SK-N-SH treated with all-trans-retinoic acid at 6 μM for 48 hours (cell line): ENCODE results near the gene SMARCD3.

ENCODE experiments used
- ATAC-seq: fragments of 200-7000 bp; cut with Tn5 transposase; 3 replicates; pipeline ENCODE4 v1.9.1; 2020; ENCODE audit warnings: mild to moderate bottlenecking, moderate library complexity
- ARNTL ChIP-seq: fragments of 450-650 bp; formaldehyde crosslinking; IDR thresholded peaks from 2 replicates; pipeline ENCODE4 v1.5.0; 2020; ENCODE audit warnings: low read depth, mild to moderate bottlenecking, moderate library complexity, borderline replicate concordance
- BACH2 ChIP-seq: fragments of 250-450 bp; sonication (Bioruptor Pico); IDR thresholded peaks from 2 replicates; pipeline ENCODE4 v1.9.0; 2021; ENCODE audit warnings: mild to moderate bottlenecking, borderline replicate concordance
- CSDC2 ChIP-seq: fragments of 250-450 bp; sonication (Bioruptor Pico); IDR thresholded peaks from 2 replicates; pipeline ENCODE4 v1.5.0; 2020; ENCODE audit warnings: mild to moderate bottlenecking, moderate library complexity
- ESRRG ChIP-seq: fragments of 250-450 bp; sonication (Bioruptor Pico); IDR thresholded peaks from 2 replicates; pipeline ENCODE4 v1.6.1; 2021; ENCODE audit warnings: mild to moderate bottlenecking
- GLIS3 ChIP-seq: fragments of 250-450 bp; sonication (Bioruptor Pico); IDR thresholded peaks from 2 replicates; pipeline ENCODE4 v1.5.0; 2020; ENCODE audit warnings: mild to moderate bottlenecking, moderate library complexity
- PPARA ChIP-seq: fragments of 250-450 bp; sonication (Bioruptor Pico); IDR thresholded peaks from 2 replicates; pipeline ENCODE4 v1.5.0; 2020; ENCODE audit warnings: mild to moderate bottlenecking, borderline replicate concordance
- SNAI2 ChIP-seq: fragments of 250-450 bp; sonication (Bioruptor Pico); IDR thresholded peaks from 2 replicates; pipeline ENCODE4 v1.5.0; 2020; ENCODE audit warnings: mild to moderate bottlenecking, moderate library complexity
- TCF4 ChIP-seq: fragments of 250-450 bp; sonication (Bioruptor Pico); IDR thresholded peaks from 2 replicates; pipeline ENCODE4 v1.8.0; 2021; ENCODE audit warnings: mild to moderate bottlenecking, moderate library complexity, borderline replicate concordance
- TOX ChIP-seq: fragments of 250-450 bp; sonication (Bioruptor Pico); IDR thresholded peaks from 2 replicates; pipeline ENCODE4 v1.8.0; 2021; ENCODE audit warnings: mild to moderate bottlenecking, moderate library complexity, borderline replicate concordance
- ZC3H10 ChIP-seq: fragments of 250-450 bp; sonication (Bioruptor Pico); IDR thresholded peaks from 2 replicates; pipeline ENCODE4 v1.5.1; 2021; ENCODE audit warnings: mild to moderate bottlenecking, moderate library complexity
- ZFP30 ChIP-seq: fragments of 450-650 bp; formaldehyde crosslinking; IDR thresholded peaks from 2 replicates; pipeline ENCODE4 v1.5.0; 2022; ENCODE audit warnings: mild to moderate bottlenecking, moderate library complexity
- ZNF565 ChIP-seq: fragments of 450-650 bp; formaldehyde crosslinking; conservative IDR thresholded peaks from 2 replicates; pipeline ENCODE4 v1.5.0; 2020; ENCODE audit warnings: low read depth, mild to moderate bottlenecking, moderate library complexity
- ZNF70 ChIP-seq: fragments of 450-650 bp; formaldehyde crosslinking; IDR thresholded peaks from 2 replicates; pipeline ENCODE4 v1.5.0; 2020; ENCODE audit warnings: mild to moderate bottlenecking, moderate library complexity
- ZNF8 ChIP-seq: fragments of 450-650 bp; formaldehyde crosslinking; IDR thresholded peaks from 2 replicates; pipeline ENCODE4 v1.5.0; 2020; ENCODE audit warnings: mild to moderate bottlenecking, moderate library complexity
- TF ChIP-seq, protein P1 (sequence below): fragments of 250-450 bp; sonication (Bioruptor Pico); IDR thresholded peaks from 2 replicates; pipeline ENCODE4 v1.8.0; 2020; ENCODE audit warnings: mild to moderate bottlenecking, moderate library complexity, borderline replicate concordance
- TF ChIP-seq, protein P2 (sequence below): fragments of 250-450 bp; sonication (Bioruptor Pico); IDR thresholded peaks from 2 replicates; pipeline ENCODE4 v1.8.0; 2021; ENCODE audit warnings: low read depth, mild to moderate bottlenecking, moderate library complexity, borderline replicate concordance
- TF ChIP-seq, protein P3 (sequence below): fragments of 250-450 bp; sonication (Bioruptor Pico); IDR thresholded peaks from 2 replicates; pipeline ENCODE4 v1.5.0; 2020; ENCODE audit warnings: mild to moderate bottlenecking, moderate library complexity
- TF ChIP-seq, protein P4 (sequence below): fragments of 250-450 bp; sonication (Bioruptor Pico); IDR thresholded peaks from 2 replicates; pipeline ENCODE4 v1.5.1; 2020; ENCODE audit warnings: low read depth, mild to moderate bottlenecking, moderate library complexity
- TF ChIP-seq, protein P5 (sequence below): fragments of 250-450 bp; sonication (Bioruptor Pico); IDR thresholded peaks from 2 replicates; pipeline ENCODE4 v1.5.1; 2021; ENCODE audit warnings: mild to moderate bottlenecking, moderate library complexity

SMARCD3 gene

DNA sequence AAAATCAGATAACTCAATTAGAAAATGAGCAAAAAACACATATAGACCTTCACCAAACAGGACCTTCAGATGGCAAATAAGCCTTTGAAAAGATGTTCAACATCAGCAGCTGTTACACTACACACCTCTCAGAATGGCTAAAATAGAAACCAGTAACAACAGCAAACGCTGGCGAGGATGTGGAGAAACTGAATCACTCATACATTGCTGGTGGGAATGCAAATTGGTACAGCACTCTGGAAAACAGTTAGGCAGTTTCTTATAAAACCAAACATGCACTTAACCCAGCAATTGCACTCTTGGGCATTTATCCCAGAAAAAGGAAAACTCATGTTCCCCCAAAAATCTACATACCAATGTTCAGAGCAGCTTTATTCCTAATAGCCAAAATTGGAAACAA lies 37.7 kb upstream of the SMARCD3 start:
- ATAC-seq: no peak; the same call in 2 of the 3 replicates

DNA sequence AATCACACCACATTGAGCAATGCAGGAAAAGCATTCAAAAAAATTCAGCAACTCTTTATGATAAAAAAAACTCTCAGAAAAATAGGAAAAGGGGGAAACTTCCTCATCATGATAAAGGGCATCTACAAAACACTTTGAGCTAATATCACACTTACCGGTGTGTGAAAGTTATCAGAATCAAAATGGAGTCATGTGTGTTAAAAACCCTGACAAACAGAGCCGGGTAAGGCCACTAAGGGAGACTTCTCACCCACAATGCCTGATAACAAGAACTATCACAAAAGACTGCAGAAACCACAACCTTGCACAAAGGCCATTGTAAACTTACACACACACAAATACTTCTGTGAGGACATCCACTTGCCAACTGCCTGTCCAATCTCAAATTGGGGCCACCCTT lies 34.8 kb upstream of the SMARCD3 start:
- no peak for ATAC-seq
- no peak for TF ChIP-seq ARNTL (CRISPR knock-in tag)
- TF ChIP-seq PPARA (CRISPR knock-in tag): no peak
- TF ChIP-seq SNAI2 (CRISPR knock-in tag): no peak
- no peak for TF ChIP-seq GLIS3 (CRISPR knock-in tag)
- TF ChIP-seq TCF4 (CRISPR knock-in tag): no peak
- TF ChIP-seq CSDC2 (CRISPR knock-in tag): no peak

More for the DNA sequence above, 37.7 kb upstream of the SMARCD3 start:
- TF ChIP-seq CSDC2 (CRISPR knock-in tag): no peak

DNA sequence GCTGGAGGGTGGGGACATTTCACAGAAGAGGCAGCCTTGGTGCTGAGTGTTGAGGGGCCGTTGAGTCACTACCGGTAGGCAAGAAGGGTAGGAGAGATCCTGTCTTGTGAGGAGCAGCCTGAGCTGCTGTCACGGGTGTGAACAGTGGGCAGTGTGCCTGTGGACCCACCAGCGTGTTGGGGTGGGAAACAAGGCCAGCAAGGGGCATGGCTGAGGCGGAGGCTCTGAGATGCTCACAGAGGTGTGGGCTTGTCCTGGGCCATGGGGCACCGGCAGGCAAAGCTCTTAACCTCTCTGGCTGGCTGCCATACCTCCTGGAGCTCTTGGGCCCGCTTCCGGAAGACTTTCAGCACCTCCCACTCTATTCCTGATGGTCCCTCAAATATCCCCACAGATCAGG lies 33.6 kb upstream of the SMARCD3 start:
- no peak for ATAC-seq
- TF ChIP-seq, protein P1, sequence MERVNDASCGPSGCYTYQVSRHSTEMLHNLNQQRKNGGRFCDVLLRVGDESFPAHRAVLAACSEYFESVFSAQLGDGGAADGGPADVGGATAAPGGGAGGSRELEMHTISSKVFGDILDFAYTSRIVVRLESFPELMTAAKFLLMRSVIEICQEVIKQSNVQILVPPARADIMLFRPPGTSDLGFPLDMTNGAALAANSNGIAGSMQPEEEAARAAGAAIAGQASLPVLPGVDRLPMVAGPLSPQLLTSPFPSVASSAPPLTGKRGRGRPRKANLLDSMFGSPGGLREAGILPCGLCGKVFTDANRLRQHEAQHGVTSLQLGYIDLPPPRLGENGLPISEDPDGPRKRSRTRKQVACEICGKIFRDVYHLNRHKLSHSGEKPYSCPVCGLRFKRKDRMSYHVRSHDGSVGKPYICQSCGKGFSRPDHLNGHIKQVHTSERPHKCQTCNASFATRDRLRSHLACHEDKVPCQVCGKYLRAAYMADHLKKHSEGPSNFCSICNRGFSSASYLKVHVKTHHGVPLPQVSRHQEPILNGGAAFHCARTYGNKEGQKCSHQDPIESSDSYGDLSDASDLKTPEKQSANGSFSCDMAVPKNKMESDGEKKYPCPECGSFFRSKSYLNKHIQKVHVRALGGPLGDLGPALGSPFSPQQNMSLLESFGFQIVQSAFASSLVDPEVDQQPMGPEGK (CRISPR knock-in tag): no peak

DNA sequence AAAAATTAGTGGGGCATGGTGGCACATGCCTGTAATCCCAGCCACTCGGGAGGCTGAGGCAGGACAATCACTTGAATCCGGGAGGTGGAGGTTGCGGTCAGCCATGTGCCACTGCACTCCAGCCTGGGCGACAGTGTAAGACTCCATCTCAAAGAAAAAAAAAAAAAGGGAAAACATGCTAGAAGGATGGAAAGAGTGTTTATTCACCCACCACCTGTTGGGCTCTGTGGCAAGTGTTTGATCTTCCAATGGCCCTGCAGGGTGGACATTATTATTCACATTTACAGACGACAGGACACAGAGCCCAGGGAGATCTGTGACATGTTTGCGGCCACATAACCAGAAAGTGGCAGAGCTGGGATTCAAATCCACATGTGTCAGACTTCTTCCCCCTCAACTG lies 33.2 kb upstream of the SMARCD3 start:
- TF ChIP-seq PPARA (CRISPR knock-in tag) (no peak), SNAI2 (CRISPR knock-in tag) (no peak), ZFP30 (CRISPR knock-in tag) (no peak), TOX (no peak), ZNF565 (CRISPR knock-in tag) (no peak), ESRRG (CRISPR knock-in tag) (no peak), CSDC2 (CRISPR knock-in tag) (no peak), ZC3H10 (CRISPR knock-in tag) (no peak), ZNF8 (CRISPR knock-in tag) (no peak), BACH2 (no peak), ARNTL (CRISPR knock-in tag) (no peak), ZNF70 (CRISPR knock-in tag) (no peak), TCF4 (CRISPR knock-in tag) (no peak)
- TF ChIP-seq, protein P2, sequence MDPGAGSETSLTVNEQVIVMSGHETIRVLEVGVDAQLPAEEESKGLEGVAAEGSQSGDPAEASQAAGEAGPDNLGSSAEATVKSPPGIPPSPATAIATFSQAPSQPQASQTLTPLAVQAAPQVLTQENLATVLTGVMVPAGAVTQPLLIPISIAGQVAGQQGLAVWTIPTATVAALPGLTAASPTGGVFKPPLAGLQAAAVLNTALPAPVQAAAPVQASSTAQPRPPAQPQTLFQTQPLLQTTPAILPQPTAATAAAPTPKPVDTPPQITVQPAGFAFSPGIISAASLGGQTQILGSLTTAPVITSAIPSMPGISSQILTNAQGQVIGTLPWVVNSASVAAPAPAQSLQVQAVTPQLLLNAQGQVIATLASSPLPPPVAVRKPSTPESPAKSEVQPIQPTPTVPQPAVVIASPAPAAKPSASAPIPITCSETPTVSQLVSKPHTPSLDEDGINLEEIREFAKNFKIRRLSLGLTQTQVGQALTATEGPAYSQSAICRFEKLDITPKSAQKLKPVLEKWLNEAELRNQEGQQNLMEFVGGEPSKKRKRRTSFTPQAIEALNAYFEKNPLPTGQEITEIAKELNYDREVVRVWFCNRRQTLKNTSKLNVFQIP (CRISPR knock-in tag): no peak
- TF ChIP-seq, protein P3, sequence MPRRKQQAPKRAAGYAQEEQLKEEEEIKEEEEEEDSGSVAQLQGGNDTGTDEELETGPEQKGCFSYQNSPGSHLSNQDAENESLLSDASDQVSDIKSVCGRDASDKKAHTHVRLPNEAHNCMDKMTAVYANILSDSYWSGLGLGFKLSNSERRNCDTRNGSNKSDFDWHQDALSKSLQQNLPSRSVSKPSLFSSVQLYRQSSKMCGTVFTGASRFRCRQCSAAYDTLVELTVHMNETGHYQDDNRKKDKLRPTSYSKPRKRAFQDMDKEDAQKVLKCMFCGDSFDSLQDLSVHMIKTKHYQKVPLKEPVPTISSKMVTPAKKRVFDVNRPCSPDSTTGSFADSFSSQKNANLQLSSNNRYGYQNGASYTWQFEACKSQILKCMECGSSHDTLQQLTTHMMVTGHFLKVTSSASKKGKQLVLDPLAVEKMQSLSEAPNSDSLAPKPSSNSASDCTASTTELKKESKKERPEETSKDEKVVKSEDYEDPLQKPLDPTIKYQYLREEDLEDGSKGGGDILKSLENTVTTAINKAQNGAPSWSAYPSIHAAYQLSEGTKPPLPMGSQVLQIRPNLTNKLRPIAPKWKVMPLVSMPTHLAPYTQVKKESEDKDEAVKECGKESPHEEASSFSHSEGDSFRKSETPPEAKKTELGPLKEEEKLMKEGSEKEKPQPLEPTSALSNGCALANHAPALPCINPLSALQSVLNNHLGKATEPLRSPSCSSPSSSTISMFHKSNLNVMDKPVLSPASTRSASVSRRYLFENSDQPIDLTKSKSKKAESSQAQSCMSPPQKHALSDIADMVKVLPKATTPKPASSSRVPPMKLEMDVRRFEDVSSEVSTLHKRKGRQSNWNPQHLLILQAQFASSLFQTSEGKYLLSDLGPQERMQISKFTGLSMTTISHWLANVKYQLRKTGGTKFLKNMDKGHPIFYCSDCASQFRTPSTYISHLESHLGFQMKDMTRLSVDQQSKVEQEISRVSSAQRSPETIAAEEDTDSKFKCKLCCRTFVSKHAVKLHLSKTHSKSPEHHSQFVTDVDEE (CRISPR knock-in tag): no peak
- TF ChIP-seq, protein P4, sequence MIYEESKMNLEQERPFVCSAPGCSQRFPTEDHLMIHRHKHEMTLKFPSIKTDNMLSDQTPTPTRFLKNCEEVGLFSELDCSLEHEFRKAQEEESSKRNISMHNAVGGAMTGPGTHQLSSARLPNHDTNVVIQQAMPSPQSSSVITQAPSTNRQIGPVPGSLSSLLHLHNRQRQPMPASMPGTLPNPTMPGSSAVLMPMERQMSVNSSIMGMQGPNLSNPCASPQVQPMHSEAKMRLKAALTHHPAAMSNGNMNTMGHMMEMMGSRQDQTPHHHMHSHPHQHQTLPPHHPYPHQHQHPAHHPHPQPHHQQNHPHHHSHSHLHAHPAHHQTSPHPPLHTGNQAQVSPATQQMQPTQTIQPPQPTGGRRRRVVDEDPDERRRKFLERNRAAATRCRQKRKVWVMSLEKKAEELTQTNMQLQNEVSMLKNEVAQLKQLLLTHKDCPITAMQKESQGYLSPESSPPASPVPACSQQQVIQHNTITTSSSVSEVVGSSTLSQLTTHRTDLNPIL (CRISPR knock-in tag): no peak
- TF ChIP-seq, protein P5, sequence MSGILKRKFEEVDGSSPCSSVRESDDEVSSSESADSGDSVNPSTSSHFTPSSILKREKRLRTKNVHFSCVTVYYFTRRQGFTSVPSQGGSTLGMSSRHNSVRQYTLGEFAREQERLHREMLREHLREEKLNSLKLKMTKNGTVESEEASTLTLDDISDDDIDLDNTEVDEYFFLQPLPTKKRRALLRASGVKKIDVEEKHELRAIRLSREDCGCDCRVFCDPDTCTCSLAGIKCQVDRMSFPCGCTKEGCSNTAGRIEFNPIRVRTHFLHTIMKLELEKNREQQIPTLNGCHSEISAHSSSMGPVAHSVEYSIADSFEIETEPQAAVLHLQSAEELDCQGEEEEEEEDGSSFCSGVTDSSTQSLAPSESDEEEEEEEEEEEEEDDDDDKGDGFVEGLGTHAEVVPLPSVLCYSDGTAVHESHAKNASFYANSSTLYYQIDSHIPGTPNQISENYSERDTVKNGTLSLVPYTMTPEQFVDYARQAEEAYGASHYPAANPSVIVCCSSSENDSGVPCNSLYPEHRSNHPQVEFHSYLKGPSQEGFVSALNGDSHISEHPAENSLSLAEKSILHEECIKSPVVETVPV (CRISPR knock-in tag): no peak
- ATAC-seq: no peak
